ENCODE results near the gene OTULINL.
"Not testable (repeated sequence)": the region's sequence is repeated elsewhere in the genome, so short reads cannot be mapped to it uniquely, and the experiment has no call there.

The OTULINL gene

GRCh38 chr5:14581106-14581890 is at the start of gene OTULINL:
TSS of gene OTULINL (plus strand) at chr5:14581792. CDS start at chr5:14581895, 103 bp downstream.
- peak; percentile 87 for DNase-seq (ENCODE audit: low read depth)

- DNase-seq (ENCODE audit: low read depth) = no peak
These were observed 49.4 kb upstream of the OTULINL start for GRCh38 chr5:14532180-14532579.

- DNase-seq (ENCODE audit: low read depth) = no peak
These were observed 46.8 kb upstream of the OTULINL start for GRCh38 chr5:14534773-14535172.

DNA sequence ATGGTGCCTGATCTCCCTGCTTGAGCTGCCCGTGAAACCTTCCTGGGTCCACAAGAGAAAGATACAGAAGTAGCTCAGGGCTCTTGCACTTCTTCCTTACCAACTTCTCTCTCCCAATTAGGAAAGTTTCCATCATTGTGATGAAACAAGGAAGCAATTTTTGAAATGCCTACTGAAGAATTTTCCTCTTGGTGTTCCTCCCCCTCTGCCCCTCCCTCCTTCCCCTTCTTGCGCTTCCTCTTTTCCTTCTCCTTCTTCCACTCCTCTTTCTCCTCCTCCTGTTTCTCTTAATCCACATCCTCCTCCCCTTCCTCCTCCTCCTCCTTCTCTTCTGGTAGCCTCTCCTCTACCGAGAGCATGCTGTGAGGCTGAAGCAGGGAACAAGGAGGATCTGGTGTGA is 36.3 kb upstream of the OTULINL start:
- no peak for DNase-seq (ENCODE audit: low read depth)

- no peak for DNase-seq (ENCODE audit: low read depth)
These were observed 35.7 kb upstream of the OTULINL start for GRCh38 chr5:14545862-14546261.

GRCh38 chr5:14547666-14548065 is 33.9 kb upstream of the OTULINL start:
- DNase-seq (ENCODE audit: low read depth) = no peak

GRCh38 chr5:14551211-14551610 is 30.4 kb upstream of the OTULINL start:
- no peak for DNase-seq (ENCODE audit: low read depth)

- DNase-seq (ENCODE audit: low read depth) = no peak
These were observed 29.6 kb upstream of the OTULINL start for GRCh38 chr5:14552017-14552416.

DNA sequence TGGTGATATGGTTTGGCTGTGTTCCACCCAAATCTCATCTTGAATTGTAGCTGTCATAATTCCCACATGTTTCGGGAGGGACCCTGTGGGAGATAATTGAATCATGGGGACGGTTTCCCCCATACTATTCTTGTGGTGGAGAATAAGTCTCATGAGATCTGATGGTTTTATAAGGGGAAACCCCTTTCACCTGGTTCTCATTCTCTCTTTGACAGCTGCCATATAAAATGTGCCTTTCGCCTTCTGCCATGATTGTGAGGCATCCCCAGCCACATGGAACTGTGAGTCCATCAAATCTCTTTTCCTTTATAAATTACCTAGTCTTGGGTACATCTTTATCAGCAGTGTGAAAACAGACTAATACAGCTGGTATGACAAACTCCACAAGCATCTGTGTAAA is 27.3 kb upstream of the OTULINL start:
- not testable (repeated sequence) for DNase-seq (ENCODE audit: low read depth)

- DNase-seq (ENCODE audit: low read depth) = no peak
These were observed 25.6 kb upstream of the OTULINL start for GRCh38 chr5:14556015-14556414.

DNA sequence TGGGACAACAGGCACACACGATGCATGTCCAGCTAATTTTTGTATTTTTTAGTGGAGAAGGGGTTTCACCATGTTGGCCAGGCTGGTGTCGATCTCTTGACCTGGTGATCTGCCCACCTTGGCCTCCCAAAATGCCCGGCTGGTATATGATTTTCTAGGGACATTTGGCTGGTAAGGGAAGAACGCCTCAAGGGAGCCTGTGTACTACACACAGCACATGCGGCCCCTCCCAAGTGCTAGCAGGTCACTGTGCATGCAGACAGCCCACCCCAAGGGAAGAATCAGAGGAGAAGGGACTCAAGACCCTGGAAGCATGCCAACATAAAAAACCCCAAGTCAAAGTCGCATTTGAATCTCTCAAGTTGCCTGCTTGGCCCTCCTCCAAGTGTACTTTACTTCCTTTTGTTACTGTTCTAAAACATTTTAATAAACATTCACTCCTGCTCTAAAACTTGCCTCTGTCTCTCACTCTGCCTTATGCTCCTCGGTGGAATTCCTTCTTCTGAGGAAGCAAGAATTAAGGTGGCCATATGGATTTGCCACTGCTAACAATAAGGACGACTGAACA is 24.3 kb upstream of the OTULINL start:
- no peak for DNase-seq (ENCODE audit: low read depth)

DNA sequence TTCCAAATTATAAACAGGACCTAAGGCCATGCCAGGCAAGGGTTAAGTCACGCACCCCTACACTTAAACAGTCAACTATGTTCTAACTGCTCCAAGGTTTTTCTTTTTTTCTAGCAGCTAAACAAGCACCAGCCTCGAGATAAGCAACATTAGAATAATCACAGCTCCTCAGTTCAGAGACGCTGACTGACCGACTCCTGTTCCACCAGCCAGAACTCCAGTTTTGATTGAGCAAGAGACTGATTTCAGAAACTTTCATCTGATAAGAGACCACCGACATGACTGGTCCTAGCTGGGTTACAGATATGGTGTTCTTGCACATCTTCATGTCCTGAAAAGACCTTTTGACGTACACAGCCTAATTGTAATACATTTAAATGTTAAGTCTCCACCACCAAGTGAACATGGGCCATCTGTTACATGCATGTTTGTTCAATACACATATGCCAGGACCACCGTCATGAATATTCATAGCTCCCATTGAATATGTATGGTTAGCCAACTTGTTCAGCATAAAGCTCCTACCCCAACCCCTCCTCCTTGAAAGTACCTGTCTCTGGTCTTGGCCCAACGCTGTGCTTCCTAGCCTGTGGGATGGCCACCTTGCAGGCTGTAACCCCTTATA is 23.7 kb upstream of the OTULINL start:
- no peak for DNase-seq (ENCODE audit: low read depth)

DNA sequence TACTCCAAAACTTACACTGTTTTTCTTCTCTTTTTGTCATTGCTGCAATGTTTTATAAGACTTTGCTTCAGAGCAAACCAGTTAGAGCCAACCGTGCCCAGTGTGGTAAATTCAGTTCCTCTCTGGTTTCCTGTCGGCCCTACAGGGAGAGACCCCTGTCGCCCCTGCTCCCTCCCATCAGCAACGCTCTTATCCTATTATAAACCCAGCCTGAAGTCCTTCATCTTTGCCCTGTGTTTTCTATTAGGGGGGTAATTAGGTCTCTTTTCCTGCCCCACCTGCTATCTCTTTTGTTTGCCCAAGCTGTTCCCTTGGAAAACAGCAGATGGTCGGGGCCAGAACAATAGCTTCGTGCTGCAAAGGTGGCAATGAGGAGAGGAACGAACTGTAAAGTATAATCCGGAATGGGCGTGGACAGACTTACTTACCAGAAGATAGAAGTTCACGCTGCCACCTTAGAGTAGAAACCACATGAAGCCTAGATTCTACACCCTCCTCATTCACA is 21.4 kb upstream of the OTULINL start:
- no peak for DNase-seq (ENCODE audit: low read depth)

DNA sequence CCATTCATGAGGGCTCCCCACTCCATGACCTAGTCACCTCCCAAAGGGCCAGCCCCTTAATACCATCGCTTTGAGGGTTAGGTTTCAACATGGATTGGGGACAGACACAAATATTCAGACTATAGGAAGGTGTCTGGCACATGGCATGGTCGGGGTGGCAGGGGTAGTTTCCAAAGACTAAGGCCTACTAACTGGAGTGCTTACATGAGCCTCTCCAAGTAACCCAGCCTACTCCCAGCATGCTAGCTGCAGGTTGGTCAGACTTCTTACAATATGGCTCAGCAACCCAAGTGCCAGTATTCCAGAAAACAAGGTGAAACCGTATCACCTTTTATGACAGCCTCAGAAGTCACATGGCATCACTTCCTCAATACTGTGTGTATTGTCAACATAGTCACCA is 19.9 kb upstream of the OTULINL start:
- DNase-seq (ENCODE audit: low read depth) = no peak

DNA sequence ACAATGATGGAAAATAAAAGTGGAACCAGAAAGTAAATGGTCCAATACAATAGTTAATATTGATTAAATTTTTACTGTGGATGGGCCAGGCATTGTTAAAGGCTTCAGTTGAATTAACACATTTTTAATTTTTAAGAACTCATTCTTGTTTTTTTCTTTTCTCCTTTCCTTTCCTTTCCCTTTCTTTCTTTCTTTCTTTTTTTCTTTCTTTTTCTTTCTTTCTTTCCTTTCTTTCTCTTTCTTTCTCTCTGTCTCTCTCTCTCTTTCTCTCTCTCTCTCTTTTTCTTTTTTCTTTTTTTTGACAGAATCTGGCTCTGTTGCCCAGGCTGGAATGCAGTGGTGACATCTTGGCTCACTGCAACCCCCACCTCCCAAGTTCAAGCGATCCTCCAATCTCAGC is 13.3 kb upstream of the OTULINL start:
- no peak for DNase-seq (ENCODE audit: low read depth)

DNA sequence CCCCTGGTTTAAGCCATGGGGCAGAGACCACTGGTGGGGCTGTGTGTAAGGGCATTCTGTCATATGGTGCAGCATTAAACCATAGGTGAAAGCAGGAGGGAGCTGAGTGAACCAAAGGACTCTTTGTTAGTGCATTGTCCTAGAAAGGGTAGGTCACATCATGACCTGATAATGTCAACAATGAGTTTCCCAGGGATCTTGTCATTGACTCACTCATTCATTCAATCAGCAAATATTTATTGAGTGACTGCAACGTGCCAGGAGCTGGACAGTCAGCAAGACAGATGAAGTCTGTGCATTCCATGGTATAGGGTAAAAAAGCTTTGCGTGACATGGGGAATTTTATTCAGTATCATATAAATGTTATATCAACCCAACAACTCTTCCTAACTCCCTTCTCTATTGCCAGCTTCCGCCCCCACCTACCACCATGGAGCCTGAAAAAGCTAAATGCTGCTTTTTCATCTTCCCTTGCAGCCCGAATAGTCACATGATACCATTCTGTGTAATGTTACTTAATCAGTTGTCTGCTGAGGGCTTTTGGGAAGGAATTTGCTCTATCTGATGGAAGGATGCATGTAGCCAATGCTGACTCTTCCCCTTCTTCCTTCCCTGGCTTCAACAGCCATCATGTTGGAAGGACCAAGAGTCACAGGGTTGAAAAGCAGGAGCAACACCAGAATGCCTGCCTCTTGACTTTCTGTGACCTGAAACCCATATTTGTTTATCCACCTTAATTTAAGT is 11.5 kb upstream of the OTULINL start:
- no peak for DNase-seq (ENCODE audit: low read depth)

DNA sequence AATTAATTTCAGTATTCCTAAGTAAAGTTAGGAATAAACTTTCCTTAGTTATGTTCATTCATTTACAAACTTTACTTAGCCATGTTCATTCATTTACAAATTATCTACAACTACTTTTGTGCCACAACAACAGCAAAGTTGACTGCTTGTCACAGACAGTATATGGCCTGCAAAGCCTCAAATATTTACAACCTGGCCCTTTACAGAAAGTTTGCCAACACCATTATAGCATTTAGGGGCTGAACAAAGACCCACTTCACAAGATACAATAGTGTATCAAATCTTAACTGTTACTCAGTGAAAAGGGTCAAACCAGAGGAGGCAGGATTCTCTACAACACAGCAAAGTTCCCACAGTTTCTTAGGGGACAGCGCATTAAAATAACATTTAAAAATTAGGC is 9.7 kb upstream of the OTULINL start:
- no peak for DNase-seq (ENCODE audit: low read depth)

- DNase-seq (ENCODE audit: low read depth) = no peak
These were observed 9.2 kb upstream of the OTULINL start for GRCh38 chr5:14572385-14572784.

DNA sequence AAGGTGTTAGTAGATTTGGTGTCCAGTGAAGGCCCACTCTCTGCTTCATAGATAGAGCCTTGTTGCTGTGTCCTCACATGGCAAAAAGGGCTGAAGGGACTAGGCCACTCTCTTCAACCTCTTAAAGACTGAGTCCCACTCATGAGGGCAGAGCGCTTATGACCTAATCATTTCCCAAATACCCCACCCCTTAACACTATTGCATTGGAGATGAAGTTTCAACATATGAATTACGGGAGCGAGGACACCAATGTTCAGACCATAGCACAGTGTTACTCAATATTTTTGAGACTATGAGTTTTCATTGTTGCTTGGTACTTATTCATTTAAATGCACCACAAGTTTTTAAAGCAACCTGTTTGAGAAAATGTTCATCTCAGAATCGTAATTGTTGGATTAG is 8.8 kb upstream of the OTULINL start:
- DNase-seq (ENCODE audit: low read depth) = no peak

GRCh38 chr5:14574096-14574495 is 7.5 kb upstream of the OTULINL start:
- no peak for DNase-seq (ENCODE audit: low read depth)

- no peak for DNase-seq (ENCODE audit: low read depth)
These were observed 6.6 kb upstream of the OTULINL start for GRCh38 chr5:14574891-14575508.

DNA sequence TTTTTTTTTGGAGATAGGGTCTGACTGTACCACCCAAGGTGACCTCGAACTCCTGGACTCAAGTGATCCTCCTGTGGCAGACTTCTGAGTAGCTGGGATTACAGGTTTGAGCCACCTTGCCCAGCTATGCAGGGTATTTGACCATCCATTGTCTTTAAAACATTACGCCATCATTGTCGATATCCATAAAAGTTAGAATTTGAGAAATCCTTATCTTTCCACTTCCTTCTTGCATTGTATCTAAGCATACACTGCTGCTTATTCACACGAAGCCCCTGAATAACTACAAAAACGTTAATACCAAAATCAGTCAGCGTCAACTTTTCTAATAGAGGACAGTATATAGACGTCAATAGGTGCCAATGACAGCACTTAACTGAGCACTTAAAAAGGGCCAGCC is 5.4 kb upstream of the OTULINL start:
- no peak for DNase-seq (ENCODE audit: low read depth)
